Measurements from ENCODE around the gene OR51B4. TPM values are rescaled to one million over a fixed set of nuclear protein-coding genes. Genes with fewer than 3 reads are reported as not detected.
A peak's percentile ranks its signal among the peaks of the same experiment; 100 is the strongest.

The OR51B4 gene
- total and polyA plus RNA-seq, 9 of the 15 experiments (the other 6 are each of a cell fraction or from before 2014, with no cell fraction given): 17.1 to 64.6 (median 39.9) TPM

- no peak for TF ChIP-seq ZNF609 (CRISPR knock-in tag; IDR thresholded peaks at IDR 0.05; ENCODE audit: borderline replicate concordance)
- TF ChIP-seq GATAD2B (IDR thresholded peaks at IDR 0.05; ENCODE audit: borderline replicate concordance): peak; percentile 58; the same call in 1 of the 2 replicates
- TF ChIP-seq ETV6 (IDR thresholded peaks at IDR 0.05; ENCODE audit: borderline replicate concordance in 1 of 2, low read depth in 2 of 2, low read length in 1 of 2): no peak
- no peak for TF ChIP-seq ETV6 (CRISPR knock-in tag; IDR thresholded peaks at IDR 0.05; ENCODE audit: borderline replicate concordance)
- no peak for TF ChIP-seq HDGF (IDR thresholded peaks at IDR 0.05)
- TF ChIP-seq FUS (optimal IDR thresholded peaks at IDR 0.05; ENCODE audit: low read depth, low read length): no peak
- TF ChIP-seq CBX1 (IDR thresholded peaks at IDR 0.05; ENCODE audit: low read depth): no peak
- TF ChIP-seq KLF16 (IDR thresholded peaks at IDR 0.05): peak; percentile 59; the same call in 1 of the 2 replicates
- no peak for TF ChIP-seq CREBBP (IDR thresholded peaks at IDR 0.05; ENCODE audit: low read depth, low read length)
- peak; percentile 74 for TF ChIP-seq CHD1 (IDR thresholded peaks at IDR 0.05; ENCODE audit: low read length)
- no peak for TF ChIP-seq CBX2 (IDR thresholded peaks at IDR 0.05; ENCODE audit: insufficient read depth, low read length, poor library complexity, severe bottlenecking)
- no peak for TF ChIP-seq CEBPZ (IDR thresholded peaks at IDR 0.05; ENCODE audit: borderline replicate concordance, low read depth, low read length)
- no peak for TF ChIP-seq ZNF583 (CRISPR knock-in tag; IDR thresholded peaks at IDR 0.05)
- no peak for TF ChIP-seq CGGBP1 (CRISPR knock-in tag; IDR thresholded peaks at IDR 0.05)
- TF ChIP-seq PRDM10 (IDR thresholded peaks at IDR 0.05; ENCODE audit: partially characterized antibody): peak; percentile 86
Observed at GRCh38 chr11:5275369-5276110, 26.2 kb downstream of the OR51B4 start (continued).
